ENCODE results near the gene PC.

PC gene

GRCh38 chr11:66882561-66883015 lies 75.6 kb downstream of the PC start:
- no peak for DNase-seq (ENCODE audit: low read depth)

- no peak for DNase-seq (ENCODE audit: low read depth)
These were observed 76.2 kb downstream of the PC start for GRCh38 chr11:66881927-66882452.

- no peak for DNase-seq (ENCODE audit: low read depth)
These were observed 76.7 kb downstream of the PC start for GRCh38 chr11:66881451-66881835.

GRCh38 chr11:66880496-66881450 lies 77.4 kb downstream of the PC start:
- DNase-seq (ENCODE audit: low read depth): no peak

- no peak for DNase-seq (ENCODE audit: low read depth)
These were observed 78.2 kb downstream of the PC start for GRCh38 chr11:66879999-66880398.

GRCh38 chr11:66879583-66879982 lies 78.6 kb downstream of the PC start:
- no peak for DNase-seq (ENCODE audit: low read depth)

GRCh38 chr11:66879000-66879399 lies 79.2 kb downstream of the PC start:
- DNase-seq (ENCODE audit: low read depth): no peak

- DNase-seq (ENCODE audit: low read depth): no peak
These were observed 79.7 kb downstream of the PC start for GRCh38 chr11:66878474-66878873.

GRCh38 chr11:66877588-66878385 lies 80.4 kb downstream of the PC start:
- DNase-seq (ENCODE audit: low read depth): no peak

- no peak for DNase-seq (ENCODE audit: low read depth)
These were observed 82.8 kb downstream of the PC start for GRCh38 chr11:66875378-66875777.

GRCh38 chr11:66874232-66874631 lies 84.0 kb downstream of the PC start:
- DNase-seq (ENCODE audit: low read depth): no peak

GRCh38 chr11:66871521-66871901 lies 86.7 kb downstream of the PC start:
- DNase-seq (ENCODE audit: low read depth): no peak

- no peak for DNase-seq (ENCODE audit: low read depth)
These were observed 87.3 kb downstream of the PC start for GRCh38 chr11:66870616-66871520.

GRCh38 chr11:66870131-66870530 lies 88.1 kb downstream of the PC start:
- no peak for DNase-seq (ENCODE audit: low read depth)

- DNase-seq (ENCODE audit: low read depth): no peak
These were observed 88.7 kb downstream of the PC start for GRCh38 chr11:66869567-66869870.

- peak; percentile 37 for DNase-seq (ENCODE audit: low read depth)
These were observed 89.2 kb downstream of the PC start for GRCh38 chr11:66868726-66869566.

- DNase-seq (ENCODE audit: low read depth): no peak
These were observed 90.0 kb downstream of the PC start for GRCh38 chr11:66868082-66868725.

- DNase-seq (ENCODE audit: low read depth): peak; percentile 25
These were observed 90.7 kb downstream of the PC start for GRCh38 chr11:66867425-66868040.

- no peak for DNase-seq (ENCODE audit: low read depth)
These were observed 91.6 kb downstream of the PC start for GRCh38 chr11:66866511-66866986.

- DNase-seq (ENCODE audit: low read depth): no peak
These were observed 92.2 kb downstream of the PC start for GRCh38 chr11:66866007-66866406.

Data from ELR (cell line).